ENCODE measurements around the gene PIK3C2G. TPM values are rescaled to one million over a fixed set of nuclear protein-coding genes. Genes with fewer than 3 reads are reported as not detected.

PIK3C2G gene
- total RNA-seq, 4 donors from 2014 or later, result 23.6 to 80.5 (median 37.1) TPM

DNA sequence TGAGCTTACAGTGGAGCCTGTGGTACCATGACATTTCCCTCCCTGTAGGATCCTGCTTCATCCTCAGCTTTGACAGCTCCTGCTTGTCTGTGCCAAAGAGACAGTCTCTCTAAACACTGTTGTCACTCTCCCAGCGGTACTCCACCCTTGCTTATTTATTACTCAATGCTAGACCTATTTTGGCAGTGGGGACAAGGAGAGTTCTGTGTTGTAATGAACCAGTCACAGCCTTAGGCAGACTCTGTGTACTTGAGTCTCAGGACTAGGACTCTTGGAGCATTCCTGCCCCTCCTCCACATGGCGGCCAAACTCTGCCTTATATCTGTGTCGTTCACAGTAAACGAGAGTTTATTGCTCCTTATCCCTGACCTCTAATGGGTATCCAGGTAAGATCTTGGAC lies 70.9 kb downstream of the PIK3C2G start:
- peak overlapping the region; percentile 69 for H3K27ac ChIP-seq
- no peaks in the 10 kb centered on the region for H3K9me3 ChIP-seq
- H3K36me3 ChIP-seq, result no peaks in the 10 kb centered on the region
- TF ChIP-seq, protein P1, sequence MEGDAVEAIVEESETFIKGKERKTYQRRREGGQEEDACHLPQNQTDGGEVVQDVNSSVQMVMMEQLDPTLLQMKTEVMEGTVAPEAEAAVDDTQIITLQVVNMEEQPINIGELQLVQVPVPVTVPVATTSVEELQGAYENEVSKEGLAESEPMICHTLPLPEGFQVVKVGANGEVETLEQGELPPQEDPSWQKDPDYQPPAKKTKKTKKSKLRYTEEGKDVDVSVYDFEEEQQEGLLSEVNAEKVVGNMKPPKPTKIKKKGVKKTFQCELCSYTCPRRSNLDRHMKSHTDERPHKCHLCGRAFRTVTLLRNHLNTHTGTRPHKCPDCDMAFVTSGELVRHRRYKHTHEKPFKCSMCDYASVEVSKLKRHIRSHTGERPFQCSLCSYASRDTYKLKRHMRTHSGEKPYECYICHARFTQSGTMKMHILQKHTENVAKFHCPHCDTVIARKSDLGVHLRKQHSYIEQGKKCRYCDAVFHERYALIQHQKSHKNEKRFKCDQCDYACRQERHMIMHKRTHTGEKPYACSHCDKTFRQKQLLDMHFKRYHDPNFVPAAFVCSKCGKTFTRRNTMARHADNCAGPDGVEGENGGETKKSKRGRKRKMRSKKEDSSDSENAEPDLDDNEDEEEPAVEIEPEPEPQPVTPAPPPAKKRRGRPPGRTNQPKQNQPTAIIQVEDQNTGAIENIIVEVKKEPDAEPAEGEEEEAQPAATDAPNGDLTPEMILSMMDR (IDR thresholded peaks at IDR 0.05), result no peak
- no peak for TF ChIP-seq EP300 (IDR thresholded peaks at IDR 0.05)
- peak in 2 of 3 donors; percentile 55 to 69 for TF ChIP-seq POLR2AphosphoS5 (IDR thresholded peaks at IDR 0.05)
- DNase-seq (ENCODE audit: low spot score in 2 of 2), result no peak
- 34% methylated on average over 4 of the region's 4 CpGs for WGBS
- H3K27me3 ChIP-seq, result no peaks in the 10 kb centered on the region
- H3K4me1 ChIP-seq, result peaks cover 5% of the 10 kb centered on the region
- no peak overlapping the region for H3K4me3 ChIP-seq

DNA sequence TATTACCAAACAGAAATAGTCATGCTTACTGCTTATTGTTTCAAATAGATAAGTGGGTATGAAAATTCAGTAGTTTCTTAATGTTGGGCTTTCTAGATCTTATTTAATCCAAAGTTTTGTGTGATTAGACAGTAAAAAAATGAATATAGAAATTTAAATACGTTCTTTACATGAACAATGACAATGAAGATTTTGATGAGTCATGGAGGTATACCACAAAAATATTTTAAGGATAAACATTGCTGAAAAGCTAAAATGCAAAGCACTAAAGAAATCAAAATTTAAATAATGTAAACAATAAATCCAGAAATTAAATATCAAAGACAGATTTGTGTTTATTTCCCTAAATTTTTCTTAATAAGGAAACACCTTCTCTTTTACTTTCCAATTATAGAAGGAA lies 78.3 kb downstream of the PIK3C2G start:
- Histone ChIP-seq H3K27me3 (no peaks in the 10 kb centered on the region), H3K4me1 (no peaks in the 10 kb centered on the region), H3K4me3 (no peak overlapping the region), H3K36me3 (no peaks in the 10 kb centered on the region), H3K9me3 (no peaks in the 10 kb centered on the region), H3K27ac (no peak overlapping the region)
- no peak for DNase-seq (ENCODE audit: low spot score in 2 of 2)
- TF ChIP-seq, protein P1 (IDR thresholded peaks at IDR 0.05), result no peak
- TF ChIP-seq POLR2AphosphoS5 (IDR thresholded peaks at IDR 0.05), result no peak
- TF ChIP-seq EP300 (IDR thresholded peaks at IDR 0.05), result no peak
- no peak for TF ChIP-seq POLR2A (IDR thresholded peaks at IDR 0.05)
- 70% methylated on average over 1 of the region's 1 CpG for WGBS

DNA sequence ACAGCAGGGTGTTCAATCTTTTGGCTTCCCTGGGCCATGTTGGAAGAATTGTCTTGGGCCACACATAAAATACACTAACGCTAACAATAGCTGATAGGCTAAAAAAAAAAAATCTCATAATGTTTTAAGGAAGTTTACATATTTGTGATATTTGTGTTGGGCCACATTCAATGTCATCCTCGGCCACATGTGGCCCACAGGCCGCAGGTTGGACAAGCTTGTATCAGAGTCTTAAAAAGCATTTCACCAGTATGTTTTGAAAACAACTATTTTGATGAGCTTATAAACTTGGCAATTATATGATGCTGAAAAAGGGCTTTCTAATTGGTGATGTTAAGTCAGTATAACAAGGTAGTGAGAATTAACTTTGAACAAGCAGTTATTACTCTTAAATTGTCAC lies 78.9 kb downstream of the PIK3C2G start:
- no peak overlapping the region for H3K27ac ChIP-seq
- no peak for DNase-seq (ENCODE audit: low spot score in 2 of 2)
- H3K4me1 ChIP-seq, result no peaks in the 10 kb centered on the region
- no peaks in the 10 kb centered on the region for H3K9me3 ChIP-seq
- 66% methylated on average over 3 of the region's 3 CpGs for WGBS
- no peak for TF ChIP-seq POLR2AphosphoS5 (IDR thresholded peaks at IDR 0.05)
- TF ChIP-seq, protein P1 (IDR thresholded peaks at IDR 0.05), result no peak
- no peak for TF ChIP-seq EP300 (IDR thresholded peaks at IDR 0.05)
- no peak for TF ChIP-seq POLR2A (IDR thresholded peaks at IDR 0.05)
- no peak overlapping the region for H3K4me3 ChIP-seq
- H3K36me3 ChIP-seq, result no peaks in the 10 kb centered on the region
- no peaks in the 10 kb centered on the region for H3K27me3 ChIP-seq

DNA sequence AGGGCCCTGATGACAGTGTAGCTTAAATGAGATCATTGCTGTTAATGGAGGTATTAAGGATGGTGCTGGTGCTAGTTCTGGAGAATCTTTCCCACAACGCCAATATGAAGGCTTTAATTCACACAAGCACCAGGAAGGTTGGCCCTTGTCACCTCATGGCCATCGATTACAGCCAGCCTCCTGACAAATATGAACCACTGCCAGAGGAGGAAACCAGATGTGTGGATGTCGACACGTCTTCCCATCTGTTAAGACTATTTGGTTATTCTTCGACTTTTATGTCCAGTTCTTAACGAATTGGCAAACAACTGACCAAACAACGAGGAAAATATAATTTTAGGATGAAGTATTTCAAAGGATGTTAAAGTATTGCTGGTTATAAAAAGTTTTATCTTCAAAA lies 79.5 kb downstream of the PIK3C2G start:
- Histone ChIP-seq H3K4me1 (no peaks in the 10 kb centered on the region), H3K27ac (no peak overlapping the region), H3K27me3 (no peaks in the 10 kb centered on the region), H3K36me3 (no peaks in the 10 kb centered on the region), H3K4me3 (no peak overlapping the region), H3K9me3 (no peaks in the 10 kb centered on the region)
- no peak for DNase-seq (ENCODE audit: low spot score in 2 of 2)
- 56% methylated on average over 7 of the region's 7 CpGs for WGBS
- TF ChIP-seq POLR2AphosphoS5 (IDR thresholded peaks at IDR 0.05) (no peak), EP300 (IDR thresholded peaks at IDR 0.05) (no peak), POLR2A (IDR thresholded peaks at IDR 0.05) (no peak)
- TF ChIP-seq, protein P1 (IDR thresholded peaks at IDR 0.05), result no peak

DNA sequence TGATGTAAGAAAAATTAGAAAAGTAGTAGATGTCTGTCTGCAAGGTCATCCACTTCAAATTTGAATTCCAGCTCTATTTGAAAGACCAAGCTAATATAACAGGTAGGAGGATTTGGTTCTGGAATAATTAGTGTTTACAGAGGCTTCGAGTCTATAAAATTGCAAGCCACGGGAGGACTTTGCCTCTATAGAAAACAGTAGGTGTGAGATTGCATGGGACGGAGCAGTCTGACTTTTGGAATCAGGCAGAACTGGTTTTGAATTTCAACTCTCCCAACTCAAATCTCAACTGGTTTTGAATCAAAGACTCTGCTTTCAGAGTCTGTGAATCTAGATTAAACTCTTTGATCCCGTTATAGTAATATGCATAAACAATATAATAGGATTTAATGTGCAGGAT lies 82.4 kb downstream of the PIK3C2G start:
- DNase-seq (ENCODE audit: low spot score in 2 of 2), result no peak
- WGBS, result 76% methylated on average over 4 of the region's 4 CpGs
- no peaks in the 10 kb centered on the region for H3K4me1 ChIP-seq
- no peaks in the 10 kb centered on the region for H3K27me3 ChIP-seq
- no peaks in the 10 kb centered on the region for H3K9me3 ChIP-seq
- TF ChIP-seq EP300 (IDR thresholded peaks at IDR 0.05) (no peak), POLR2A (IDR thresholded peaks at IDR 0.05) (no peak)
- no peaks in the 10 kb centered on the region for H3K36me3 ChIP-seq
- H3K27ac ChIP-seq, result no peak overlapping the region
- no peak overlapping the region for H3K4me3 ChIP-seq
